Right renal cortex interstitium (tissue), 3 donors: ENCODE data around the gene HNRNPF. TPM values are rescaled to one million over a fixed set of nuclear protein-coding genes. Genes with fewer than 3 reads are reported as not detected.
"Not testable (repeated sequence)": the region's sequence is repeated elsewhere in the genome, so short reads cannot be mapped to it uniquely, and the experiment has no call there.

Experiments
- DNase-seq, 3 donors: peaks; one replicate each; pipeline ENCODE4 v3.0.0-alpha.2; 2013; ENCODE audit warnings: low read depth in 3 of 3, low spot score in 2 of 3
- polyA plus RNA-seq, 3 donors: library from polyadenylated mRNA; unstranded; fragments of 120-200 nt; gene quantifications; one replicate each; pipeline ENCODE4 v1.2.1, GENCODE V29; 2013; ENCODE audit not compliant: insufficient read length in 3 of 3

HNRNPF gene
- polyA plus RNA-seq, 3 donors: 217 to 226 (median 224) TPM

- no peak for DNase-seq
Measured at GRCh38 chr10:43399320-43400310, 9.4 kb downstream of the HNRNPF start.

- DNase-seq: no peak
Measured at GRCh38 chr10:43398939-43399319, 10.1 kb downstream of the HNRNPF start.

- peak in 1 of 3 donors; percentile 70 for DNase-seq
Measured at GRCh38 chr10:43396928-43397624, 11.9 kb downstream of the HNRNPF start.

- peak in 1 of 3 donors; percentile 62 for DNase-seq
Measured at GRCh38 chr10:43396061-43396927, 12.7 kb downstream of the HNRNPF start.

GRCh38 chr10:43395571-43396060, 13.4 kb downstream of the HNRNPF start:
- DNase-seq: no peak

GRCh38 chr10:43394868-43395267, 14.1 kb downstream of the HNRNPF start:
- DNase-seq: no peak

- DNase-seq: no peak
Measured at GRCh38 chr10:43393606-43394360, 15.2 kb downstream of the HNRNPF start.

GRCh38 chr10:43393186-43393585, 15.8 kb downstream of the HNRNPF start:
- not testable (repeated sequence) for DNase-seq

GRCh38 chr10:43392748-43393147, 16.2 kb downstream of the HNRNPF start:
- DNase-seq: no peak

GRCh38 chr10:43391496-43391895, 17.5 kb downstream of the HNRNPF start:
- no peak for DNase-seq

- no peak for DNase-seq
Measured at GRCh38 chr10:43390759-43391158, 18.2 kb downstream of the HNRNPF start.

- DNase-seq: no peak
Measured at GRCh38 chr10:43390333-43390732, 18.7 kb downstream of the HNRNPF start.

- no peak for DNase-seq
Measured at GRCh38 chr10:43389867-43390266, 19.1 kb downstream of the HNRNPF start.

- no peak for DNase-seq
Measured at GRCh38 chr10:43387678-43388032, 21.3 kb downstream of the HNRNPF start.

- no peak for DNase-seq
Measured at GRCh38 chr10:43386981-43387677, 21.9 kb downstream of the HNRNPF start.

- DNase-seq: no peak
Measured at GRCh38 chr10:43386549-43386948, 22.4 kb downstream of the HNRNPF start.

- no peak for DNase-seq
Measured at GRCh38 chr10:43385412-43386004, 23.5 kb downstream of the HNRNPF start.

- no peak for DNase-seq
Measured at GRCh38 chr10:43384252-43385221, 24.4 kb downstream of the HNRNPF start.
